SK-N-SH treated with all-trans-retinoic acid at 6 μM for 48 hours (cell line): ENCODE results near the gene ARF1.

Experiments used
- ATAC-seq: fragments of 200-7000 bp; cut with Tn5 transposase; 3 replicates; pipeline ENCODE4 v1.9.1; 2020; ENCODE audit warnings: mild to moderate bottlenecking, moderate library complexity
- ARNTL ChIP-seq: fragments of 450-650 bp; formaldehyde crosslinking; IDR thresholded peaks from 2 replicates; pipeline ENCODE4 v1.5.0; 2020; ENCODE audit warnings: low read depth, mild to moderate bottlenecking, moderate library complexity, borderline replicate concordance
- BACH2 ChIP-seq: fragments of 250-450 bp; sonication (Bioruptor Pico); IDR thresholded peaks from 2 replicates; pipeline ENCODE4 v1.9.0; 2021; ENCODE audit warnings: mild to moderate bottlenecking, borderline replicate concordance
- CSDC2 ChIP-seq: fragments of 250-450 bp; sonication (Bioruptor Pico); IDR thresholded peaks from 2 replicates; pipeline ENCODE4 v1.5.0; 2020; ENCODE audit warnings: mild to moderate bottlenecking, moderate library complexity
- CSRNP3 ChIP-seq: fragments of 250-450 bp; sonication (Bioruptor Pico); IDR thresholded peaks from 2 replicates; pipeline ENCODE4 v1.5.1; 2021; ENCODE audit warnings: mild to moderate bottlenecking, moderate library complexity
- ESRRG ChIP-seq: fragments of 250-450 bp; sonication (Bioruptor Pico); IDR thresholded peaks from 2 replicates; pipeline ENCODE4 v1.6.1; 2021; ENCODE audit warnings: mild to moderate bottlenecking
- GLIS3 ChIP-seq: fragments of 250-450 bp; sonication (Bioruptor Pico); IDR thresholded peaks from 2 replicates; pipeline ENCODE4 v1.5.0; 2020; ENCODE audit warnings: mild to moderate bottlenecking, moderate library complexity
- ISL1 ChIP-seq: fragments of 250-450 bp; sonication (Bioruptor Pico); IDR thresholded peaks from 2 replicates; pipeline ENCODE4 v2.1.2; 2022; ENCODE audit warnings: mild to moderate bottlenecking, moderate library complexity
- OSR1 ChIP-seq: fragments of 250-450 bp; sonication (Bioruptor Pico); IDR thresholded peaks from 2 replicates; pipeline ENCODE4 v1.8.0; 2022; ENCODE audit warnings: moderate library complexity, mild to moderate bottlenecking, inconsistent platforms
- PATZ1 ChIP-seq: fragments of 250-450 bp; sonication (Bioruptor Pico); IDR thresholded peaks from 2 replicates; pipeline ENCODE4 v1.8.0; 2020; ENCODE audit warnings: mild to moderate bottlenecking, moderate library complexity, borderline replicate concordance
- PPARA ChIP-seq: fragments of 250-450 bp; sonication (Bioruptor Pico); IDR thresholded peaks from 2 replicates; pipeline ENCODE4 v1.5.0; 2020; ENCODE audit warnings: mild to moderate bottlenecking, borderline replicate concordance
- RARB ChIP-seq: fragments of 250-450 bp; sonication (Bioruptor Pico); IDR thresholded peaks from 2 replicates; pipeline ENCODE4 v1.8.0; 2021; ENCODE audit warnings: mild to moderate bottlenecking, moderate library complexity
- TCF4 ChIP-seq: fragments of 250-450 bp; sonication (Bioruptor Pico); IDR thresholded peaks from 2 replicates; pipeline ENCODE4 v1.8.0; 2021; ENCODE audit warnings: mild to moderate bottlenecking, moderate library complexity, borderline replicate concordance
- TOX ChIP-seq: fragments of 250-450 bp; sonication (Bioruptor Pico); IDR thresholded peaks from 2 replicates; pipeline ENCODE4 v1.8.0; 2021; ENCODE audit warnings: mild to moderate bottlenecking, moderate library complexity, borderline replicate concordance
- ZC3H10 ChIP-seq: fragments of 250-450 bp; sonication (Bioruptor Pico); IDR thresholded peaks from 2 replicates; pipeline ENCODE4 v1.5.1; 2021; ENCODE audit warnings: mild to moderate bottlenecking, moderate library complexity
- ZFP3 ChIP-seq: fragments of 250-450 bp; sonication (Bioruptor Pico); IDR thresholded peaks from 2 replicates; pipeline ENCODE4 v1.5.0; 2020; ENCODE audit warnings: mild to moderate bottlenecking, moderate library complexity
- ZFP30 ChIP-seq: fragments of 450-650 bp; formaldehyde crosslinking; IDR thresholded peaks from 2 replicates; pipeline ENCODE4 v1.5.0; 2022; ENCODE audit warnings: mild to moderate bottlenecking, moderate library complexity
- ZNF565 ChIP-seq: fragments of 450-650 bp; formaldehyde crosslinking; conservative IDR thresholded peaks from 2 replicates; pipeline ENCODE4 v1.5.0; 2020; ENCODE audit warnings: low read depth, mild to moderate bottlenecking, moderate library complexity
- ZNF70 ChIP-seq: fragments of 450-650 bp; formaldehyde crosslinking; IDR thresholded peaks from 2 replicates; pipeline ENCODE4 v1.5.0; 2020; ENCODE audit warnings: mild to moderate bottlenecking, moderate library complexity
- ZNF8 ChIP-seq: fragments of 450-650 bp; formaldehyde crosslinking; IDR thresholded peaks from 2 replicates; pipeline ENCODE4 v1.5.0; 2020; ENCODE audit warnings: mild to moderate bottlenecking, moderate library complexity
- TF ChIP-seq, protein P1 (sequence below): fragments of 250-450 bp; sonication (Bioruptor Pico); IDR thresholded peaks from 2 replicates; pipeline ENCODE4 v1.8.0; 2021; ENCODE audit warnings: low read depth, mild to moderate bottlenecking, moderate library complexity, borderline replicate concordance

ARF1 gene

DNA sequence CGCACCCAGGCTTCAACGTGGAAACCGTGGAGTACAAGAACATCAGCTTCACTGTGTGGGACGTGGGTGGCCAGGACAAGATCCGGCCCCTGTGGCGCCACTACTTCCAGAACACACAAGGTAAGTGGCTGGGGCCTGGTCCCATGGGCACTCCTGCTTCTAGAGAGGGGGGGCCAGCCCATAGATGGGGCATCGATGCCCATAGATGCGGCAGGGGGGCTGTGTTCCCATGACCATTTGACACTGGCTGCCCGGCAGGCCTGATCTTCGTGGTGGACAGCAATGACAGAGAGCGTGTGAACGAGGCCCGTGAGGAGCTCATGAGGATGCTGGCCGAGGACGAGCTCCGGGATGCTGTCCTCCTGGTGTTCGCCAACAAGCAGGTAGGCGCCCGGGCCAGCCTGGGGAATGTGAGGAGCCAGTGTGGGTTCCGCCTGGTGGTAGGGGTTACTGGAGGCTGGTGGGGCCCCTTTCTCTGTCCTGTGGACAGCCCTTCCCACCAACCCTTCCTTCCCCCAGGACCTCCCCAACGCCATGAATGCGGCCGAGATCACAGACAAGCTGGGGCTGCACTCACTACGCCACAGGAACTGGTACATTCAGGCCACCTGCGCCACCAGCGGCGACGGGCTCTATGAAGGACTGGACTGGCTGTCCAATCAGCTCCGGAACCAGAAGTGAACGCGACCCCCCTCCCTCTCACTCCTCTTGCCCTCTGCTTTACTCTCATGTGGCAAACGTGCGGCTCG lies 15.0 kb downstream of the ARF1 start (continued):
- TF ChIP-seq PATZ1 (CRISPR knock-in tag): no peak
- no peak for TF ChIP-seq OSR1 (CRISPR knock-in tag)
- no peak for TF ChIP-seq ZFP3 (CRISPR knock-in tag)
- no peak for TF ChIP-seq ARNTL (CRISPR knock-in tag)
- TF ChIP-seq ZNF70 (CRISPR knock-in tag): no peak
- no peak for TF ChIP-seq CSDC2 (CRISPR knock-in tag)

- ATAC-seq: no peak
- TF ChIP-seq ZNF8 (CRISPR knock-in tag): no peak
- TF ChIP-seq PPARA (CRISPR knock-in tag): no peak
- no peak for TF ChIP-seq ARNTL (CRISPR knock-in tag)
- no peak for TF ChIP-seq ZNF565 (CRISPR knock-in tag)
- no peak for TF ChIP-seq ESRRG
- TF ChIP-seq ZFP3 (CRISPR knock-in tag): no peak
- no peak for TF ChIP-seq CSRNP3 (CRISPR knock-in tag)
- no peak for TF ChIP-seq TCF4
- TF ChIP-seq TOX (CRISPR knock-in tag): no peak
- TF ChIP-seq ISL1: no peak
- TF ChIP-seq, protein P1, sequence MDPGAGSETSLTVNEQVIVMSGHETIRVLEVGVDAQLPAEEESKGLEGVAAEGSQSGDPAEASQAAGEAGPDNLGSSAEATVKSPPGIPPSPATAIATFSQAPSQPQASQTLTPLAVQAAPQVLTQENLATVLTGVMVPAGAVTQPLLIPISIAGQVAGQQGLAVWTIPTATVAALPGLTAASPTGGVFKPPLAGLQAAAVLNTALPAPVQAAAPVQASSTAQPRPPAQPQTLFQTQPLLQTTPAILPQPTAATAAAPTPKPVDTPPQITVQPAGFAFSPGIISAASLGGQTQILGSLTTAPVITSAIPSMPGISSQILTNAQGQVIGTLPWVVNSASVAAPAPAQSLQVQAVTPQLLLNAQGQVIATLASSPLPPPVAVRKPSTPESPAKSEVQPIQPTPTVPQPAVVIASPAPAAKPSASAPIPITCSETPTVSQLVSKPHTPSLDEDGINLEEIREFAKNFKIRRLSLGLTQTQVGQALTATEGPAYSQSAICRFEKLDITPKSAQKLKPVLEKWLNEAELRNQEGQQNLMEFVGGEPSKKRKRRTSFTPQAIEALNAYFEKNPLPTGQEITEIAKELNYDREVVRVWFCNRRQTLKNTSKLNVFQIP (CRISPR knock-in tag): no peak
- TF ChIP-seq ZC3H10 (CRISPR knock-in tag): no peak
- TF ChIP-seq BACH2 (CRISPR knock-in tag): no peak
- no peak for TF ChIP-seq RARB (CRISPR knock-in tag)
- no peak for TF ChIP-seq GLIS3 (CRISPR knock-in tag)
- no peak for TF ChIP-seq ZFP30 (CRISPR knock-in tag)
- no peak for TF ChIP-seq PATZ1 (CRISPR knock-in tag)
These were observed 15.9 kb downstream of the ARF1 start for GRCh38 chr1:228098323-228098931.

- TF ChIP-seq BACH2 (CRISPR knock-in tag) (no peak), ZNF8 (CRISPR knock-in tag) (no peak), CSRNP3 (CRISPR knock-in tag) (no peak), ZFP30 (CRISPR knock-in tag) (no peak), PATZ1 (CRISPR knock-in tag) (no peak), GLIS3 (CRISPR knock-in tag) (no peak), TOX (CRISPR knock-in tag) (no peak)
- ATAC-seq: no peak
These were observed 16.8 kb downstream of the ARF1 start for GRCh38 chr1:228099331-228099732.
